ENCODE measurements around the gene AP4M1.

AP4M1 gene

GRCh38 chr7:100101016-100101862 is at the start of gene AP4M1, which contains the start of gene MCM7:
Gene AP4M1 (plus strand): TSS chr7:100101643. CDS start chr7:100101715, 72 bp downstream.
Gene MCM7 (minus strand): TSS chr7:100101397. CDS start chr7:100101294, 103 bp downstream.
- DNase-seq (ENCODE audit: low read depth in 2 of 2), result peak; percentile 96 to 98

- no peak for DNase-seq (ENCODE audit: low read depth in 2 of 2)
These were observed 48.2 kb upstream of the AP4M1 start for GRCh38 chr7:100053215-100053614.

- no peak for DNase-seq (ENCODE audit: low read depth in 2 of 2)
These were observed 44.4 kb upstream of the AP4M1 start for GRCh38 chr7:100057006-100057405.

- no peak for DNase-seq (ENCODE audit: low read depth in 2 of 2)
These were observed 42.1 kb upstream of the AP4M1 start for GRCh38 chr7:100059251-100059739.

- no peak for DNase-seq (ENCODE audit: low read depth in 2 of 2)
These were observed 39.8 kb upstream of the AP4M1 start for GRCh38 chr7:100061518-100062193.

- no peak for DNase-seq (ENCODE audit: low read depth in 2 of 2)
These were observed 38.1 kb upstream of the AP4M1 start for GRCh38 chr7:100063376-100063775.

GRCh38 chr7:100064162-100064561 is 37.3 kb upstream of the AP4M1 start:
- no peak for DNase-seq (ENCODE audit: low read depth in 2 of 2)

- DNase-seq (ENCODE audit: low read depth in 2 of 2), result no peak
These were observed 35.8 kb upstream of the AP4M1 start for GRCh38 chr7:100065452-100066186.

GRCh38 chr7:100066953-100067352 is 34.5 kb upstream of the AP4M1 start:
- DNase-seq (ENCODE audit: low read depth in 2 of 2), result no peak

GRCh38 chr7:100069991-100070390 is 31.5 kb upstream of the AP4M1 start:
- DNase-seq (ENCODE audit: low read depth in 2 of 2), result no peak

GRCh38 chr7:100071018-100071723 is 30.3 kb upstream of the AP4M1 start:
- DNase-seq (ENCODE audit: low read depth in 2 of 2), result no peak

GRCh38 chr7:100072462-100072861 is 29.0 kb upstream of the AP4M1 start:
- no peak for DNase-seq (ENCODE audit: low read depth in 2 of 2)

- no peak for DNase-seq (ENCODE audit: low read depth in 2 of 2)
These were observed 26.6 kb upstream of the AP4M1 start for GRCh38 chr7:100074841-100075240.

- no peak for DNase-seq (ENCODE audit: low read depth in 2 of 2)
These were observed 26.0 kb upstream of the AP4M1 start for GRCh38 chr7:100075418-100075817.

- DNase-seq (ENCODE audit: low read depth in 2 of 2), result no peak
These were observed 24.2 kb upstream of the AP4M1 start for GRCh38 chr7:100077205-100077604.

- no peak for DNase-seq (ENCODE audit: low read depth in 2 of 2)
These were observed 22.4 kb upstream of the AP4M1 start for GRCh38 chr7:100079024-100079560.

- no peak for DNase-seq (ENCODE audit: low read depth in 2 of 2)
These were observed 20.4 kb upstream of the AP4M1 start for GRCh38 chr7:100080907-100081534.

- DNase-seq (ENCODE audit: low read depth in 2 of 2), result peak; percentile 94 to 97
These were observed 19.8 kb upstream of the AP4M1 start, which contains the start of gene ZNF3 for GRCh38 chr7:100081535-100082102. Gene ZNF3 (minus strand): TSS chr7:100081723. CDS start chr7:100077357, 4,366 bp downstream.

- DNase-seq (ENCODE audit: low read depth in 2 of 2), result no peak
These were observed 18.5 kb upstream of the AP4M1 start for GRCh38 chr7:100082978-100083377.

GRCh38 chr7:100085515-100085914 is 15.9 kb upstream of the AP4M1 start:
- no peak for DNase-seq (ENCODE audit: low read depth in 2 of 2)
